Activated CD8-positive, alpha-beta memory T cell treated with anti-CD3 and anti-CD28 coated beads for 36 hours (primary cell): ENCODE data around the gene PI16. TPM values are rescaled to one million over a fixed set of nuclear protein-coding genes. Genes with fewer than 3 reads are reported as not detected.

Experiments used
- CTCF ChIA-PET: fragments of 350-600 bp; sonication (Branson Sonifier 250); formaldehyde crosslinking; loops from one replicate; lab custom pipeline; 2021; ENCODE audit warnings: antibody characterized with exemption; lab: Charles Lee
- POLR2A ChIA-PET: fragments of 350-600 bp; sonication (Branson Sonifier 250); formaldehyde crosslinking; loops from one replicate; lab custom pipeline; 2021; ENCODE audit warnings: antibody characterized with exemption; lab: Charles Lee
- total RNA-seq, 2 experiments: library from RNA; stranded (reverse); gene quantifications; one replicate each; pipeline ENCODE4 v1.2.3, GENCODE V29; 2021

The PI16 gene
- total RNA-seq, 2 experiments from 2014 or later, result 0.23 TPM; not detected in 1

DNA sequence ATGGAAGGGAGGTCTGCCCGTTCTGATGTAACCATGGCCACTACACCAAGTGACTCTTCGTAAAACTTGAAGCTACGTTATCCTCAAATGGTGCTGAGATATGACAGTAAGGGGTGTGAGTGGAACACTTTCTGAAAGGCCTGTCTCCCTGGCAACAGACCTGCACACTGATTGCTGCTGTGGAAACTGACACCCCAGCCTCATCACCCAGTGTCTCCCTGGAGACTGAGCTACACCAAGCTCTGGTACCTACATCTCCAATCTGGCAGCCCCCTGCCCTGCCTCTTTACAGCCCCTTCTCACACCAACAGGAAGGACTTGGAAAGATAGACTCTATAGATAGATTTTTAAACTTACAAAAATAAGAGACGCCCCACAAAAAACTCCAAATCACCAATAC lies 13.2 kb downstream of the PI16 start:
- ChIA-PET POLR2A (no interaction called here), CTCF (no interaction called here)

DNA sequence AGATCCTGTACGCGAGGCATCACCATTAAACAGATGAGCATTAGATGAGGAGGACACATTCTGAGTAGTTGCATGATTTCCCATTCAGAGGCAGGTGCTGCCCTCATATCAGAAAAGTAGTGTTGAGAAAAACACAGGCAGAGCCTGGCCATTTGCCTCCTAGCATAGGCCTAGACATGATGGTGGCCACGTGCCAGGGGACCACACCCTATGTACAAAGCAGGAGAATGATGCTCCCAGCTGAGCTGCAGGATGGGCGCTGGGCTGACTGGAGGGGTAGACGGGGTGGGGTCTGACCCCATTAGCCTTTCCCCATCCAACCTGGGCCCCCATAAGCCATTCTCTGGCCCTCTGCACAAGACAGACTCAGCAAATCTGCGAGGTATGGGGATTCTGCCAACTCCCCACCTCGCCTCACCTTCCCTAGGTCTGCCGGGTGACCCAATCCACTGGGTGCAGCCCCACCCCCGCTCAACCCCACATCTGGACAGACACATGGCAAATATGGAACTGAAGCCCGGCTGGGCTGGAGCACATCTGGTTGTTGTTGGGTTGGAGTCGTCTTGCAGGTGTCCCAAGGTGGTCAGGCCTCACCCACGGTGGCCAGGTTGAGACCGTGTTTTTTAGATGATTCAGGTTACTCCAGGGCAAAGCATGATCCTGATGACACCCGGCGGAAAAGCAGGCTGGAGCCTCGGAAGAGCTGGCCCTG lies 13.9 kb downstream of the PI16 start:
- POLR2A ChIA-PET, result no interaction called here
- CTCF ChIA-PET, result no interaction called here

DNA sequence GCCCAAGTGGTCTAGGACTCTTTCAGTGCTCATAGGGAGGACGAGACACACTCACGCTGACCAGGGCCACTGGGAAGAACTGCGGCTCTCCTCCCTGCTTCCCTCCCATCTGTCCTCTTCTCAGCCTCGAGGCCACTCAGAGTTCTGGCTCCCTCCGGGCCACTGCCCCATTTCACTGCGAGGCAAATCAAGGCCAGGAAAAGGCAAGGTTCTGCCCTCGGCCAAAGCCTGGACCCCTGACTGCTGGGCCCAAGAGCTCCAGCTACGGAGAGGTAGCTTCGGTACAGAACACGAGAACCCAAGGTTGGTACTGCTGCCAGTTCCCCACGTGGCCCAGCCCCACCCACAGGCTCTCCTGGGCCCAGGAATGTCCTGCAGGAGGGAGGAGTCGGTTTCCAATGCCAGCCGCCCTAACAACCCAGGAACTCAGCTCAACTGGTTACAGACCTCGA lies 14.7 kb downstream of the PI16 start:
- ChIA-PET CTCF (no interaction called here), POLR2A (interaction anchor here (0.5 kb wide), 1 partner anchor 55 kb away, joined by 3 read pairs; no protein-coding TSS in a partner anchor)

DNA sequence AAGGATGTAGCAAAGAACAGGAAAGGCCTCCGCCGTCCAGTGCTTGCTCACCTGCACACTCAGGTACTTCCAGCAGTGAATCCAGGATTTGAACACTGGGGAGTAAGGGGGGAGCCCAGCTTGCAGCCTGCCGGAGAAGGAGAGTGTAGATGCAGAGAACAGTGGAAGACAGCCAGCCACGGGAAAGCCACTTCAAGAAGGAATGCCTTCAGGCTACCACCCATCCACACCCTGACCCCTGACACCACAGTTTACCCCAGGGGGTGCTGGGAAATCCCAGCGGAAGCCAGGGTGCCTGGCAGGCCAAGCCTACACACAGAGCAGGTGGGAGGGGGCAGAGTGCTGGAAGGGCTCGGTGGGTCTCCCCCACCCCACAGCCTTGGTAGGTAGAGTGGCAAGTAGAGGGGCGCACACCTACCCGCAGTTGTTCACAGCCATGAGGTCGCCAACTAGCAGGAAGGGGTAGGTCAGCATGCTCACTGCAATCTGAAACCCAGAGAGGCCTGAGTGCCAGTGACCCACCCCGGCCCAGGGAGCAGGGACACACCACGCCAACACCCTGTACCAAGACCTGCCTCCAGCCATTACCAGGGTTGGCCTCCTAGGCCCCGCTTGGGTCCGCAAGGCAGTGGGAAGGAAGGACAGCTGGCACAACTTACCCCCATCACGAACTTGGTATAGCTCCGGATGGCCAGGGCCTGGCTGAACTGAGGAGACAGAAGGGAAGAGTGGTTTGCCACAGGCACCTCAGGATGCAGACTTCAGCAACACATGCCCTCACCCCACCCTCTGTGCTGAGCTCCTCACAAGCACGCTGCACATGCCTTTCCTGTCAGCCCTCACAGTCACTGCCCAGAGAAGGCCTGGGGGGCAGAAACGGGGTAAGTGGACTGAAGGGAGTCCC lies 15.7 kb downstream of the PI16 start:
- ChIA-PET CTCF (interaction anchor here (0.5 kb wide), 1 partner anchor 218 kb away, joined by 5 read pairs; no protein-coding TSS in a partner anchor), POLR2A (interaction anchor here (0.5 kb wide), 1 partner anchor 56 kb away, joined by 3 read pairs; no protein-coding TSS in a partner anchor)

DNA sequence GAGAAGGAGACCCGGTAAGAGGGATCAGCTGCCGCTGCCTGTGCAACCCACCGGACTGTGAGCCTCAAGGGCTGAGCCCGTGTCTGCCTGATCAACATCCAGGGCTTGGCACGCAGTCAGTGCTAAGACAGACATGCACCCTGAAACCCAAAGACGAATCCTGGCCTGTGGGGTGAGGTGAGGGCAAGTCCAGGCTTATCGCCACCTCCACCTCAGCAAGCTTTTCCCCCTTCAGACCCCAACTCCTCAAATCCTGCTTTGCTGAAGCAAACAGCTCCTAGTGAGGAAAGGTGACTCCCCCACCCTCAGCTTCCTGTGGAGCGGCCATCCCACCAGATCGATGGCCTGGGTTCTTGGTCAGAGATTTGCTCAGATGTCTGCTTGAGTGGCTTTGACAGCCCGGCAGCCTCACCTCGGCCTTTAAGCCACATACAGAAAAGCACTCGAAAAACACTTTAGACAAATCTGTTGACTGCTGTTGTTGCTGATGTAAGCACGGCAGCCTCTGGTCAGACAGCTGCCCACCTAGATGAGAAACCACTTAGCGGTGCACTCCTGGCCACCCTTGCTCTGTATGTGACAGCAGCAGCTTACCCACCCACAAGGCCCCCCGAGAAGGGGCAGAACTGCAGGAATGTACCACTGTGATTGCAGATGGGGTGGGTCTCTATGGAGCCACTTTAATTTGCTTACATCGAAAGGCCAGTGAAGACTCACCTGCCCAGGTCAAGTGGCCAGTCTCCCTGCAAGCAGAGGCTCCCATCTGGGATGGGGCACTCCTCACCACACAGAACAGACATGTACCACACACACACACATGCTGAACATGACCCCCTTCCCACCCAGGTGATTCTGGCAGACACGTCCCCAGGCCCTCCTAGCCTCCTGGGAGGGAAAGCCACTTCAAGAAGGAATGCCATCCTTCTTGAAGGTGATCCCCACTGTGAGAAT lies 16.6 kb downstream of the PI16 start:
- ChIA-PET POLR2A (no interaction called here), CTCF (interaction anchor here (0.5 kb wide), 1 partner anchor 217 kb away, joined by 5 read pairs; no protein-coding TSS in a partner anchor)

DNA sequence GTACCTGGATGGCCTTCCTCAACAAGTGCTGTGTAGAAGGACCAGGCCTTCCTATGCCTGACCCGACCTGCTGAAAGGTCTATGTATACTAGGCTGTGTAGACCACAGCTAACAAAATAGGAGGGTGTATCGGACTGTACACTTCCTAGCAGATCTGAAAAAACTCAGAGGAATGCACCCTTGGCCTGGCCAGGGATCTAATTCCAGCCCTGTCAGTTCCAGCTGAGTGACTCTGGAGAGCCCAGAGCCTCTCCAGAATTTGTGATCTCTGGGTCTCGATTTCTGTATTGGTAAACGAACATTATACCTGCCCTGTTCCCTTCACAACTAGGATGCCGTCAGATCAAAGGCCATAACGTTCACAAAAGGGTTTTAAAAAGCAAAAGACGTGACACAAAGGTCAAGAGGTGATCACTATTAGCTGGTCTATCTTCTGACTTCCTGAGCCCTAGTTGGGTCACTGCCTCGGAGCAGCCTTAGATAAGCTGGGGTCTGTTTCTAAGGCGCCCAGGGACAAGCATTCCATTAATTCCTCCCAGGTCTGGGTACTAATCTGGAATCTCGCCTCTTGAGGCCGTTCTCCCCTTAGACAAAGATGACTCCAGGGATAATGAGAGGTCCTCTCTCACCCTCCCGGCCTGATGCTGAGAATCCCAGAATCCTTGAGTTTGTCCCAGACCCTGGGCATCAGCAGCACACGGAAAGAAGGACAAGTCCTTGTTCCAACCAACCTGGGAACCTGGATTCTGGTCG lies 17.6 kb downstream of the PI16 start:
- ChIA-PET POLR2A (no interaction called here), CTCF (no interaction called here)

DNA sequence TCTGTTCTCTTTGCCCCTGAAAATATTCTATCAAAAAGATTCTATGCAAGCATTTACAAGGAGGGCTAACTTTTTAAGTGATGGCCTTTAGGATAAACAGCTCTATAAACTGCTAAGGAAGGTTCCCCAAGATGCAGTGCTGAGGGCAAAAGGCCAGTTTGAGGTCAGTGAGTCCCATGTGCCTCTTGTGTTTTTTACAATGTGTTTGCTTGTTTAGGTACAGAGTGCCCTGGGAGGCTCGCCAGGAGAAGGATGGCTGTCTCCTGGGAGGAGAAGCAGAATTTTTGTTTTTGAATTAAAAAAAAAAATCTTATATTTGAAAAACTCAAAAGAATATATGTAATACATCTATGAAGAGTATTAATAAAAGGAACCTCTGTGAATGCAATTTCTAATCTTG lies 18.7 kb downstream of the PI16 start:
- POLR2A ChIA-PET, result no interaction called here
- CTCF ChIA-PET, result no interaction called here

DNA sequence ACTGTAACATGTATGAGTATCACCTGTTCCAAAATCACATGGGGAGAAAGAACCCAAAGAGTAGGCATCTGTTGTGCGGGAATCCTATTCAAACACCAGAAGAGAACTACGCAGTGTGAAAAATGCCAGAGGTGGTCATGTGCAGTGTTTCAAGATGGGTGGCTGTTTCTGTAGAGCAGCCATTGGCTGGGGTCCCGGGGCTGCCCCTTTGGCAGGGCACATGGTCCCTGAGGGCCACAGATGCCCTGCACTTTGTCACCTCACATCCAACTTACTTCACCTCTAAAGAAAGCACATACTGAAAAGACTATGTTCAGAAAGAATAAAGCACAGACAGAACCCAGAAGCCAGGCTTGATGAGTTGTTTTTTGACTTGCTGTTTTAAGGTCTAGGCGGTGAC lies 19.1 kb downstream of the PI16 start:
- POLR2A ChIA-PET, result no interaction called here
- CTCF ChIA-PET, result no interaction called here

DNA sequence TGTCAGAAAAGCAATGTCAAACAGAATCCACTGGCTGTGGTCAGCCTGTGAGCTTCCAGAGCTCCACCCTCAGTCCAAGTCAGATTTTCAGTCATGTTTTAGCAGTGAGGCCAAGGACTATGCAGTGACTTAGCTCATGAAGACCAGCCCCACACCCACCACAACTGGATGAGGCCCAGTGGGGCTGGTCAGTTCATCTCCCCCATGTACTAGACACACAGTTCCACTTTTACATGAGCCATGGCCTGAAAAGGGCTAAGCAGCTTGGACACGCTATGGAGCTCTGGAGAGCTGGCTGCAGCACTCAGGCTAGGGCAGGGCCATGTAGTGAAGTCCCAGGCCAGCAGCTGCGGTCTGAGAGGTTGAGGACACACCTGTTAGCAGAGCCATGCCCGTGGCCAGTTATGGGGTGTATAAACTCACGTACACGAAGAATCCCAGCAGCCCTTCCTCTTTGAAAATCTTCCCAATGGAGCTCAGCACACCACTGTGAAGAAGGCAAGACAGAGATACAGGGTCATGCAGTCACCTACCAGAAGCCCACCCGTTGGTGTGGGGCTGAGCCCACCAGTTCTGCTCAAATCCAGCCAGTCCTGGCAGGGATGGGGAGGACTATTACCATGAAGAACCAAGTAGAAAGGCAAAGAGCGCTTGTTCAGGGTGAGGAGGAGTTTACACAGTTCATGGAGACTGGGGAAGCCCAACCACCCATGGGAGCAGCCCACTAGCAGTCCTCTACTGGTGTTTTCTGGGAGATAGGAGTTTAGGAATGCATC lies 20.9 kb downstream of the PI16 start:
- ChIA-PET POLR2A (no interaction called here), CTCF (interaction anchor here (1.7 kb wide), 1 partner anchor 43 kb away, joined by 5 read pairs; no protein-coding TSS in a partner anchor)

DNA sequence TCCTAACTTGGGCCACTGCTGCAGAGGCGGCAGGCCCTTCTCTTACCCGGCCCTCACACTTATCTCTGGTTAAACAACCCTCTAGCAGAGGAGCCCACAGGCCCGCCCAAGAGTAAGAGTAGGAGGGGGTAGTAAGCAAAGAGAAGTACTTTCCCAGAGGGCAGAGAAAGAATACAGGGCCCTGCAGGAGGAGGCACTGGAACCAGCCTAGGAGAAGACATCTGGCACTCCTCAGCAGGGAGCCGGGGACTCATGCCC lies 21.4 kb downstream of the PI16 start:
- ChIA-PET CTCF (no interaction called here), POLR2A (no interaction called here)

DNA sequence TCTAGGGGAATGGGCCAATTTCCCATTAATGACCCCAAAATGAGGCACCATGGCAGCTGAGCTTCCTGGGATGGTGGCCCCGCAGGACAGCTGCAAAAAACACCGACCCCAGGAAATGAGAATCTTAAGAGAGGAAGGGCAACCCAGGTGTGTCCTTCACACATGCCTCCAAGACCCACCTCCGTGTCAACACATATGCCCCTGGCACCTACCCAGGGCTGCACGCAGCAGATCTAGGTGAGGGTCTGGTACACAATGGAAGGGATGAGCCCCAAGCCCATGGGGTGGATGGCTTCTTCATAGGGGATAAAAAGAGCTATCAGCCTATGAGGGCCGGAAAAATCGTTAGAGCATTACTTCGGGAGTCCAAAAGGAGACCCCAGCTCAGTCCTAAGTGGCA lies 22.0 kb downstream of the PI16 start:
- ChIA-PET CTCF (no interaction called here), POLR2A (no interaction called here)

DNA sequence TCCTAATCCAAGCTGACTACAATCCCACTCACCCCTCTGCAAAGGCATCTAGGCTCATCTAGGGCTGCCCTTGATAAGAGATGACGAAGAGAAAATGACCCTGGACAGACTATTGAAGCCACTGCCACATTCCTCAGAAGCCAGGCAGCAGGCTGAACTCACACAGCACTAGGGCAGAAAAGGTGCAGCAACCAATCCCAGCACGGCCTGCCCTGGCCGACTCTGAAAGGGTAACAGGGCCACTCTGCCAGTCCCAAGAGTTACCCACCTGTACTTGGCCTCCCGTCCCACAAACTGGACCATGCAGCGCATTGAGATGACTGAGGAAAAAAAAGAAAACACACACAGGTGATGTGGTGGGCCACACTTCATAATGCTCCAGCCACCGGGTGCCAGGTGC lies 22.4 kb downstream of the PI16 start:
- ChIA-PET CTCF (no interaction called here), POLR2A (no interaction called here)

DNA sequence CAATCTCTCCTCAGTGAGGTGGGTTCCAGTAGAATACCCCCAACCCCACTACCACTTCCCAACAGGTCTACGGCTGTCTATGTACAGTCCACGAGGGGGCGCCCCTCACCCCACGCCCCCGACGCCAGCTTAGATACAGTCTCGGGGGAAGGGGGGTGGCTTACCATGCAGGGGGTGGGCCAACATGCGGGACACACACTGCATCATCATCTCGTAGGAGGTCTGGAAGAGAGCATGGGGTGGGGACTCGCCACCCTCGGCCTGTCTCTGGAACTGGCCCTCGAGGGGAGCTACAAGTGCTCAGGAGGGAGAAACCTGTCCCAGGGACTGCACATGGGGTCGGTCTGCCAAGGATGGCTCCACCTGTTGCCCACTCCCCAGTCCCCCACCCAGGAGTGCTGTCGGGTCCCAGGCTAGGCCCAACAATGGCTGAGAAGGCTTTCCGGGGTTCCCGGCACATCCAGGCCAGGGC lies 23.0 kb downstream of the PI16 start:
- POLR2A ChIA-PET, result no interaction called here
- CTCF ChIA-PET, result no interaction called here

DNA sequence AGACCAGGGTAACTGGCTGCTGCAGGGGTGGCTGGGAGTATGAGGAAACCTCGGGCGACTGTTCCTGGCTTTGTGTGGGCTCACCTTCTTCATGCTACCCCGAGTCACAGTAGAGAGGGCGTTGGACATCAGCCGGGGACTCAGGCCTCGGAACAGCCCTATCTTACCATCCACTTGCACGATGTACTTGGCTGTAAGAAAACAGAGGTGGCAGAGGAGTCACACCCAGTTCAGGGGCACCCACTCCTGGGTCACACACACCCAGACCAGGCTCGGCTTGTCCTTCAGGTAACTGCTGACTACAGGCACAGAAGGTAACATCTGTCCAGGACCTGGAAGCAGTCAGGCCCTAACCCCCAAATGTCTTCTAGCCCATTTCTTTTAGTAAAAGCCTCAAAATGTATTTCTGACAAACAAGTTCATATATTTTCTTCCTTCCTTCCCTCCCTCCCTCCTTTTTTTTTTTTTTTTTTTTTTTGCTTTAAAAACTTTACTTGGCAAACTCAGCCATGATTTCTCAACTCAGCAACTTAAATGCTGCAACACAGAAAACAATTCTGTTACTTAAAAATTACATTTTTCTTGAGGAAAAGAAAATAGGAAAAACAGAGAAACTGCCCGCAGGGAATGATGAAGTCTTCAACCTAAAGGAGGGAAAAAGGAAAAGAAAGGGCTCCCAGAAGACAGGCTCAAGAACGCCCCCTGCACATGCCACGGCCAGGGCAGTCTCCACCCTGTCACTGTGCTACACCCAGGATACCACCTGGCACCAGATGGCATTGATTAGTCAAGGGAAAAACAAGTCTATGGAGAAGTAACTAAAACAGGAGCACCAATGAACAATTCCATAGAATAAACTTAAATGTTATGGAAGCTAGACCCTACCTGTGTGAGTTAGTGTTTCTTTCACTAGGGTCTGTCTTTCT lies 24.1 kb downstream of the PI16 start:
- POLR2A ChIA-PET, result interaction anchor here (0.6 to 0.9 kb wide), 3 partner anchors 103 to 363 kb away, joined by 5 to 9 read pairs (median 5); no protein-coding TSS in a partner anchor
- CTCF ChIA-PET, result interaction anchor here (1.4 kb wide), 1 partner anchor 231 kb away, joined by 3 read pairs; no protein-coding TSS in a partner anchor

DNA sequence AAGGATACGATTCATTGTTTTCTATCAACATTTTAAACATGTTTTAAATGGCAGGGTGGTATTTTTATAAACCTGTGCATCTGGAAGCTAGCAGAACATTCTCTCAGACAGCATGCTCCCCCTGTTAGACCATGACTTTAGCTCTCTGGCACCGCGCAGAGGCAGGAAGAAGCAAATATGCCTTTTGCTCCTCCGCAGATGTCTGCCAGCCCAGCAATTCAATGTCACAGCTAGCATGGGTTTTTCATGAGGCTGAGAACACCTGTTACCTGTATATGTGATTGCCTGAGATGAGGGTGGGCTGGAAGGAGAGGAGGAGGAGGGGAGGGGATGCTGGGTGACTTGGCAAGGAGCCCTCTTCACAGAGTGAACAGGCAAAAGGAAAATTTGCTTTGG lies 24.8 kb downstream of the PI16 start:
- POLR2A ChIA-PET, result interaction anchor here (0.6 to 0.9 kb wide), 2 partner anchors 104 to 119 kb away, joined by 5 read pairs; no protein-coding TSS in a partner anchor
- CTCF ChIA-PET, result interaction anchor here (1.0 to 1.4 kb wide), 2 partner anchors 94 to 231 kb away, joined by 3 read pairs; no protein-coding TSS in a partner anchor

DNA sequence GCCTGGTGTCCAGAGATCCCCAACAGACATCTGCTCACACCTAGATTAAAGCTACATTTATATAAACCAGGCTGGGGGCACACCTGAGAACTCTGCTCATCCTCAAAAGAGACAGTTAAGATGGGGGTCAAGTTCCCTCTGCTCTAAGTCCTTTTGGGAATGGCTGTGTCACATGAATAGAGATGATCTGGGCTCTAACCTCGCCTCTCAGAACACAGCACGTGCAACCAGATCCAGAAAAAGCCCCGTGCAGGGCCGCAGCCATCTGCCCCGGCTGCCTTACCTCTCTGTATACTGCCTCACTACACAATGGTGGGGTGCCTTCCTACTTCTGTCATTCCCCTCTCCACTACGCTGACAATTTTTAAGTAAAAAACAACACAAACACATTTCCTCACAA lies 25.6 kb downstream of the PI16 start:
- POLR2A ChIA-PET, result no interaction called here
- CTCF ChIA-PET, result interaction anchor here (1.0 to 1.4 kb wide), 2 partner anchors 95 to 230 kb away, joined by 3 read pairs; no protein-coding TSS in a partner anchor
